Tongue (tissue), 2 donors: ENCODE measurements around the gene PCDHA6. TPM values are rescaled to one million over a fixed set of nuclear protein-coding genes. Genes with fewer than 3 reads are reported as not detected.
"Not testable (repeated sequence)": the region's sequence is repeated elsewhere in the genome, so short reads cannot be mapped to it uniquely, and the experiment has no call there.

Experiments
- DNase-seq: peaks from one replicate; pipeline ENCODE4 v3.0.0-alpha.2; 2015
- total RNA-seq: library from RNA; depleted of rRNA; stranded (reverse); fragments of >200 nt; gene quantifications from one replicate; pipeline ENCODE4 v1.2.3, GENCODE V29; 2014

PCDHA6 gene
- total RNA-seq, 1 donor from 2014 or later, result 0.82 TPM

DNA sequence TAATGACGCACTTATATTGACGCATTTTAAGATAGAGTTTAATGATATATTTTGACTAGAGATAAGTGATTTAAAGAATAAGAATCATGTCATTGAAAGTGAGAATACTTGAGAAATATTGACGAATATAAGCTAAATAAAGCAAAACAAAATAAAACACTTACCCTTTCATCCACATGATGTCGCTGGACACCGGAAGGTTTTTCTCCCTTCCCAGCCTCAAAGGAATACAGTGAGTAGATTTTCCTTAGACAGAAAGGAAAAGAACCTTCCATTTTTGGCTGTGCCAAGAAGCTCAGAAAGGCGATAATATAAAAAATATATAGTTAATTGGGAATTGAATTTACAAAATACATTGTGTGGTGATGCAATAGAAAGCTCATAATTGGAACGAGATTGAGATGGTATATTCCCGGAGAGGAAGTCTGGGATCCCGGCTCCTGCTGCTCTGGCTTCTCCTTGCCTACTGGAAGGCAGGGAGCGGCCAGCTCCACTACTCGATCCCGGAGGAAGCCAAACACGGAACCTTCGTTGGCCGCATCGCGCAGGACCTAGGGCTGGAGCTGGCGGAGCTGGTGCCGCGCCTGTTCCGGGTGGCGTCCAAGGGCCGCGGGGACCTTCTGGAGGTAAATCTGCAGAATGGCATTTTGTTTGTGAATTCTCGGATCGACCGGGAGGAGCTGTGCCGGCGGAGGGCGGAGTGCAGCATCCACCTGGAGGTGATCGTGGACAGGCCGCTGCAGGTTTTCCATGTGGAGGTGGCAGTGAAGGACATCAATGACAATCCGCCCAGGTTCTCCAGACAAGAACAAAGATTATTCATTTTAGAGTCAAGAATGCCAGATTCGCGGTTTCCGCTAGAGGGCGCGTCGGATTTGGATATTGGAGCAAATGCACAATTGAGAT lies 6.1 kb upstream of the PCDHA6 start, which contains the start of gene PCDHA5:
PCDHA5 (plus strand) TSS at position 239 of the 906 bp plus-strand sequence.
- peak; percentile 10 for DNase-seq

DNA sequence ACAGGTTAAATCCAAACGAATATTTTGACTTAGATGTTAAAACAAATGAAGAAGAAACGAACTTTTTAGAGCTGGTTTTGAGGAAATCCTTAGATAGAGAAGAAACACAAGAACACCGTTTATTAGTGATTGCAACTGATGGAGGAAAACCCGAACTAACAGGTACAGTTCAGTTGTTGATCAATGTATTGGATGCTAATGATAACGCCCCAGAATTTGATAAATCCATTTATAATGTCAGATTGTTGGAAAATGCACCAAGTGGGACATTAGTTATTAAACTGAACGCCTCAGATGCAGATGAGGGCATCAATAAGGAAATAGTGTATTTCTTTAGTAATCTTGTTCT lies 5.5 kb upstream of the PCDHA6 start:
- DNase-seq, result no peak

DNA sequence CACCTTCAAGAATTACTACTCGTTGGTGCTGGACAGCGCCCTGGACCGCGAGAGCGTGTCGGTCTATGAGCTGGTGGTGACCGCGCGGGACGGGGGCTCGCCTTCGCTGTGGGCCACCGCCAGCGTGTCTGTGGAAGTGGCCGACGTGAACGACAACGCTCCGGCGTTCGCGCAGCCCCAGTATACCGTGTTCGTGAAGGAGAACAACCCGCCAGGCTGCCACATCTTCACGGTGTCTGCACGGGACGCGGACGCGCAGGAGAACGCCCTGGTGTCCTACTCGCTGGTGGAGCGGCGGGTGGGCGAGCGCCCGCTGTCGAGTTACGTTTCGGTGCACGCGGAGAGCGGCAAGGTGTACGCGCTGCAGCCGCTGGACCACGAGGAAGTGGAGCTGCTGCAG lies 4.8 kb upstream of the PCDHA6 start:
- not testable (repeated sequence) for DNase-seq

DNA sequence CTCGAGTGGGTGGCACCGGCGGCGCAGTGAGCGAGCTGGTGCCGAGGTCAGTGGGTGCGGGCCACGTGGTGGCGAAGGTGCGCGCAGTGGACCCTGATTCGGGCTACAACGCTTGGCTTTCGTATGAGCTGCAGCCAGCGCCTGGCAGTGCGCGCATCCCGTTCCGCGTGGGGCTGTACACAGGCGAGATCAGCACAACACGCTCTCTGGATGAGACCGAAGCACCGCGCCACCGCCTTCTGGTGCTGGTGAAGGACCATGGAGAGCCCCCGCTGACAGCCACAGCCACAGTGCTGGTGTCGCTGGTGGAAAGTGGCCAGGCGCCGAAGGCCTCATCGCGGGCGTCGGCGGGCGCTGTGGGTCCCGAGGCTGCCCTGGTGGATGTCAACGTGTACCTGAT lies 4.3 kb upstream of the PCDHA6 start:
- DNase-seq, result no peak

DNA sequence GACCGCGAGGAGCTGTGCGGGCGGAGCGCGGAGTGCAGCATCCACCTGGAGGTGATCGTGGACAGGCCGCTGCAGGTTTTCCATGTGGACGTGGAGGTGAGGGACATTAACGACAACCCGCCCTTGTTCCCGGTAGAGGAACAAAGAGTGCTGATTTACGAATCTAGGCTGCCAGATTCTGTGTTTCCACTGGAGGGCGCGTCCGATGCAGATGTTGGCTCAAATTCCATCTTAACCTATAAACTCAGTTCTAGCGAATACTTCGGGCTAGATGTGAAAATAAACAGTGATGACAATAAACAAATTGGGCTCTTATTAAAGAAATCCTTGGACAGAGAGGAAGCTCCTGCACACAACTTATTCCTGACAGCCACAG lies 590 bp downstream of the PCDHA6 start:
- DNase-seq, result no peak

DNA sequence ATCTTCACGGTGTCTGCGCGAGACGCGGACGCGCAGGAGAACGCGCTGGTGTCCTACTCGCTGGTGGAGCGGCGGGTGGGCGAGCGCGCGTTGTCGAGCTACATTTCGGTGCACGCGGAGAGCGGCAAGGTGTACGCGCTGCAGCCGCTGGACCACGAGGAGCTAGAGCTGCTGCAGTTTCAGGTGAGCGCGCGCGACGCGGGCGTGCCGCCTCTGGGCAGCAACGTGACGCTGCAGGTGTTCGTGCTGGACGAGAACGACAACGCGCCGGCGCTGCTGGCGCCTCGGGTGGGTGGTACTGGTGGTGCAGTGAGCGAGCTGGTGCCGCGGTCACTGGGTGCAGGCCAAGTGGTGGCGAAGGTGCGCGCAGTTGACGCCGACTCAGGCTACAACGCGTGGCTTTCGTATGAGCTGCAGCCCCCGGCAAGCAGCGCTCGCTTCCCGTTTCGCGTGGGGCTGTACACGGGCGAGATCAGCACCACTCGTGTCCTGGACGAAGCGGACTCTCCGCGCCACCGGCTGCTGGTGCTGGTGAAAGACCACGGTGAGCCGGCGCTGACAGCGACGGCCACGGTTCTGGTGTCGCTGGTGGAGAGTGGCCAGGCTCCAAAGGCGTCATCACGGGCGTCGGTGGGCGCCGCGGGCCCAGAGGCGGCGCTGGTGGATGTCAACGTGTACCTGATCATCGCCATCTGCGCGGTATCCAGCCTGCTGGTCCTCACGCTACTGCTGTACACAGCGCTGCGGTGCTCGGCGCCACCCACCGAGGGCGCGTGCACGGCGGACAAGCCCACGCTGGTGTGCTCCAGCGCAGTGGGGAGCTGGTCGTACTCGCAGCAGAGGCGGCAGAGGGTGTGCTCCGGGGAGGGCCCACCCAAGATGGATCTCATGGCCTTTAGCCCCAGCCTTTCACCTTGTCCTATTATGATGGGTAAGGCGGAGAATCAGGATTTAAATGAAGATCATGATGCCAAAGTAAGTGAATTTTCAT lies 2.0 kb downstream of the PCDHA6 start:
- not testable (repeated sequence) for DNase-seq

DNA sequence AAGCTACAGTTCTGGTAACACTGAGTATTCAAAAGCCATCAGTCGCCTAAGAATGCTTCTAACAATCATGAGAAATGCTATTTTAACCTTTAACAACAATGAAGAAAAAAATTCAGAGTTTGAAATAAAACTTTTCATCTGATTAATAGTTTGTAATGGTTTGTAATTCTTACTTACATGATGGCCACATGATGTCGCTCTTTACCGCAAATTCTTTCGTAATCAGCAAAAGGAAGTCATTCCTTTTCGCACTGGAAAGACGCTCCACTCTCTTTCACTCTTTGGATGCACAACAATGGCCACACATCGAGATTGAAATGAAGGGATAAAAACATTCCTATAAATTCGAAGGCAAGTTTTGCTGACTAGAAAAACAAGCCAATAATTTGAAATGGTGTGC lies 6.2 kb downstream of the PCDHA6 start, which contains the start of gene PCDHA7:
PCDHA7 (plus strand) TSS at position 277 of the 400 bp plus-strand sequence; CDS start at position 392, 115 bp downstream.
- DNase-seq, result peak; percentile 6

DNA sequence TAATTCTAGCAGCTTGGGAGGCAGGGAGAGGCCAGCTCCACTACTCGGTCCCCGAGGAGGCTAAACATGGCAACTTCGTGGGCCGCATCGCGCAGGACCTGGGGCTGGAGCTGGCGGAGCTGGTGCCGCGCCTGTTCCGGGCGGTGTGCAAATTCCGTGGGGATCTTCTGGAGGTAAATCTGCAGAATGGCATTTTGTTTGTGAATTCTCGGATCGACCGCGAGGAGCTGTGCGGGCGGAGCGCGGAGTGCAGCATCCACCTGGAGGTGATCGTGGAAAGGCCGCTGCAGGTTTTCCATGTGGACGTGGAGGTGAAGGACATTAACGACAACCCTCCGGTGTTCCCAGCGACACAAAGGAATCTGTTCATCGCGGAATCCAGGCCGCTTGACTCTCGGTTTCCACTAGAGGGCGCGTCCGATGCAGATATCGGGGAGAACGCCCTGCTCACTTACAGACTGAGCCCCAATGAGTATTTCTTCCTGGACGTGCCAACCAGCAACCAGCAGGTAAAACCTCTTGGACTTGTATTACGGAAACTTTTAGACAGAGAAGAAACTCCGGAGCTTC lies 6.8 kb downstream of the PCDHA6 start:
- not testable (repeated sequence) for DNase-seq

DNA sequence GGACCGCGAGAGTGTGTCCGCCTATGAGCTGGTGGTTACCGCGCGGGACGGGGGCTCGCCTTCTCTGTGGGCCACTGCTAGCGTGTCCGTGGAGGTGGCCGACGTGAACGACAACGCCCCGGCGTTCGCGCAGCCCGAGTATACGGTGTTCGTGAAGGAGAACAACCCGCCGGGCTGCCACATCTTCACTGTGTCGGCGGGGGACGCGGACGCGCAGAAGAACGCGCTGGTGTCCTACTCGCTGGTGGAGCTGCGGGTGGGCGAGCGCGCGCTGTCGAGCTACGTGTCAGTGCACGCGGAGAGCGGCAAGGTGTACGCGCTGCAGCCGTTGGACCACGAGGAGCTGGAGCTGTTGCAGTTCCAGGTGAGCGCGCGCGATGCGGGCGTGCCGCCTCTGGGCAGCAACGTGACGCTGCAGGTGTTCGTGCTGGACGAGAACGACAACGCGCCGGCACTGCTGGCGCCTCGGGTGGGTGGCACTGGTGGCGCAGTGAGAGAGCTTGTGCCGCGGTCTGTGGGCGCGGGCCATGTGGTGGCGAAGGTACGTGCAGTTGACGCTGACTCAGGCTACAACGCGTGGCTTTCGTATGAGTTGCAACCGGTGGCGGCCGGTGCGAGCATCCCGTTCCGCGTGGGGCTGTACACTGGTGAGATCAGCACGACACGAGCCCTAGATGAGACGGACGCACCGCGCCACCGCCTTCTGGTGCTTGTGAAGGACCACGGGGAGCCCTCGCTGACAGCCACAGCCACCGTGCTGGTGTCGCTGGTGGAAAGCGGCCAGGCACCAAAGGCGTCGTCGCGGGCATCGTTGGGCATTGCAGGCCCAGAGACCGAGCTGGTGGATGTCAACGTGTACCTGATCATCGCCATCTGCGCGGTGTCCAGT lies 8.1 kb downstream of the PCDHA6 start:
- DNase-seq, result no peak

DNA sequence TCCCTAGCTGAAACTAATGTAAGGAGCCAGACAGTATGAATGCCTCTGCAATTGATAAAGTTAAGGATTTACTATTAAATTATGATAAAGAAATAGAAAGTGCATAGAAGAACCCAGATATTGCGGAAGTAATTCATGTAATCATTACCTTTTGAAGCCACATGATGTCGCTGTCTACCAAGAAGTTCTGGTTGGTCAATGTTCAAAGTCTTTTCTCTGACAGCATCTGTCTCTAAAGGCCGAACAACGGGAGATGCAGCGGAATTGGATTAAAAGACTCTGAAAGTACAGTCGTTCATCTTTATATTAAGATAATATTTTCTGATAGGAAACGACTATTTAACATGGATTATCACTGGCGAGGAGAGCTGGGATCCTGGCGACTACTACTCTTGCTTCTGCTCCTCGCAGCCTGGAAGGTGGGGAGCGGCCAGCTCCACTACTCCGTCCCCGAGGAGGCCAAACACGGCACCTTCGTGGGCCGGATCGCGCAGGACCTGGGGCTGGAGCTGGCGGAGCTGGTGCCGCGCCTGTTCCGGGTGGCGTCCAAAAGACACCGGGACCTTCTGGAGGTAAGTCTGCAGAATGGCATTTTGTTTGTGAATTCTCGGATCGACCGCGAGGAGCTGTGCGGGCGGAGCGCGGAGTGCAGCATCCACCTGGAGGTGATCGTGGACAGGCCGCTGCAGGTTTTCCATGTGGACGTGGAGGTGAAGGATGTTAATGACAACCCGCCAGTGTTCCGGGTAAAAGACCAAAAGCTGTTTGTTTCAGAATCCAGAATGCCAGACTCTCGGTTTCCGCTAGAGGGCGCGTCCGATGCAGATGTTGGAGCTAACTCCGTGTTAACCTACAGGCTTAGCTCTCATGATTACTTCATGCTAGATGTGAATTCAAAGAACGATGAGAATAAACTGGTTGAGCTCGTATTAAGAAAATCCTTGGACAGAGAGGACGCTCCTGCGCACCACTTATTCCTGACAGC lies 13.5 kb downstream of the PCDHA6 start, which contains the start of gene PCDHA8:
PCDHA8 (plus strand) TSS at position 210 of the 985 bp plus-strand sequence; CDS start at position 345, 135 bp downstream.
- peak; percentile 1 for DNase-seq

DNA sequence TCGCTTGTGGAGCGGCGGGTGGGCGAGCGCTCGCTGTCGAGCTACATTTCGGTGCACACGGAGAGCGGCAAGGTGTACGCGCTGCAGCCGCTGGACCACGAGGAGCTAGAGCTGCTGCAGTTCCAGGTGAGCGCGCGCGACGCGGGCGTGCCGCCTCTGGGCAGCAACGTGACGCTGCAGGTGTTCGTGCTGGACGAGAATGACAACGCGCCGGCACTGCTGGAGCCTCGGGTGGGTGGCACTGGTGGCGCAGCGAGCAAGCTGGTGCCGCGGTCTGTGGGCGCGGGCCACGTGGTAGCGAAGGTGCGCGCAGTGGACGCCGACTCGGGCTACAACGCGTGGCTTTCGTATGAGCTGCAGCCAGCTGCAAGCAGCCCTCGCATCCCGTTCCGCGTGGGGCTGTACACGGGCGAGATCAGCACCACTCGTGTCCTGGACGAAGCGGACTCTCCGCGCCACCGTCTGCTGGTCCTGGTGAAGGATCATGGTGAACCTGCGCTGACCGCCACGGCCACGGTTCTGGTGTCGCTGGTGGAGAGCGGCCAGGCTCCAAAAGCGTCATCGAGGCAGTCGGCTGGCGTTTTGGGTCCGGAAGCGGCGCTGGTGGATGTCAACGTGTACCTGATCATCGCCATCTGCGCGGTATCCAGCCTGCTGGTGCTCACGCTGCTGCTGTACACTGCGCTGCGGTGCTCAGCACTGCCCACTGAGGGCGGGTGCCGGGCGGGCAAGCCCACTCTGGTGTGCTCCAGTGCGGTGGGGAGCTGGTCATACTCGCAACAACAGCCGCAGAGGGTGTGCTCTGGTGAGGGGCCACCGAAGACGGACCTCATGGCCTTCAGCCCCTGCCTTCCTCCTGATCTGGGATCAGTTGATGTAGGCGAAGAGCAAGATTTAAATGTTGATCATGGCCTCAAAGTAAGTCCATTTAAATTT lies 15.3 kb downstream of the PCDHA6 start:
- no peak for DNase-seq

DNA sequence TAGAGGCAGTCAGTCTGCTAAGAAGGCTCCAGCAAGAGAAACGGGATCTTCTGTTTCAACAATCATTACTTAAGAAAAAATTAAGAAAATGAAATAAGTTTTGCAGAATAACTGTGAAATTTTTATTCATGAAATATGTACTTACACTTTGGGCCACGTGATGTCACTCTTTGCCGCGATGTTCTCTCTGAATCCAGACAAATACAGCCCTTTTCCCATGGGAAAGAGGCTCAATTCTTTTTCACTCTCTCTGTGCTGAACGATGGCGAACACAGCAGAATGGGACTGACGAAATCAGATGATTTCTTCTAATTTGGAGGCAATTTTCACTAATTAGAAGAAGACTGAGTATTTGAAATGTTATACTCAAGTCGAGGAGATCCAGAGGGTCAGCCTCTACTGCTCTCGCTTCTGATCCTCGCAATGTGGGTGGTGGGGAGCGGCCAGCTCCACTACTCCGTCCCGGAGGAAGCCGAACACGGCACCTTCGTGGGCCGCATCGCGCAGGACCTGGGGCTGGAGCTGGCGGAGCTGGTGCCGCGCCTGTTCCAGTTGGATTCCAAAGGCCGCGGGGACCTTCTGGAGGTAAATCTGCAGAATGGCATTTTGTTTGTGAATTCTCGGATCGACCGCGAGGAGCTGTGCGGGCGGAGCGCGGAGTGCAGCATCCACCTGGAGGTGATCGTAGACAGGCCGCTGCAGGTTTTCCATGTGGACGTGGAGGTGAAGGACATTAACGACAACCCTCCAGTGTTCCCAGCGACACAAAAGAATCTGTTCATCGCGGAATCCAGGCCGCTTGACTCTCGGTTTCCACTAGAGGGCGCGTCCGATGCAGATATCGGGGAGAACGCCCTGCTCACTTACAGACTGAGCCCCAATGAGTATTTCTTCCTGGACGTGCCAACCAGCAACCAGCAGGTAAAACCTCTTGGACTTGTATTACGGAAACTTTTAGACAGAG lies 20.7 kb downstream of the PCDHA6 start, which contains the start of gene PCDHA9:
PCDHA9 (plus strand) TSS at position 244 of the 964 bp plus-strand sequence; CDS start at position 358, 114 bp downstream.
- DNase-seq, result not testable (repeated sequence)

DNA sequence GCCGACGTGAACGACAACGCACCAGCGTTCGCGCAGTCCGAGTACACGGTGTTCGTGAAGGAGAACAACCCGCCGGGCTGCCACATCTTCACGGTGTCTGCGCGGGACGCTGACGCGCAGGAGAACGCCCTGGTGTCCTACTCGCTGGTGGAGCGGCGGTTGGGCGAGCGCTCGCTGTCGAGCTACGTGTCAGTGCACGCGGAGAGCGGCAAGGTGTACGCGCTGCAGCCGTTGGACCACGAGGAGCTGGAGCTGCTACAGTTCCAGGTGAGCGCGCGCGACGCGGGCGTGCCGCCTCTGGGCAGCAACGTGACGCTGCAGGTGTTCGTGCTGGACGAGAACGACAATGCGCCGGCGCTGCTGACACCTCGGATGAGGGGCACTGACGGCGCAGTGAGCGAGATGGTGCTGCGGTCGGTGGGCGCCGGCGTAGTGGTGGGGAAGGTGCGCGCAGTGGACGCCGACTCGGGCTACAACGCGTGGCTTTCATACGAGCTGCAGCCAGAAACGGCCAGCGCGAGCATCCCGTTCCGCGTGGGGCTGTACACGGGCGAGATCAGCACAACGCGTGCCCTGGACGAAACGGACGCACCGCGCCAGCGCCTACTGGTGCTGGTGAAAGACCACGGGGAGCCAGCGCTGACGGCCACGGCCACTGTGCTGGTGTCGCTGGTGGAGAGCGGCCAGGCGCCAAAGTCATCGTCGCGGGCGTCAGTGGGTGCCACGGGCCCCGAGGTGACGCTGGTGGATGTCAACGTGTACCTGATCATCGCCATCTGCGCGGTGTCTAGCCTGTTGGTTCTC lies 22.3 kb downstream of the PCDHA6 start:
- DNase-seq, result not testable (repeated sequence)

DNA sequence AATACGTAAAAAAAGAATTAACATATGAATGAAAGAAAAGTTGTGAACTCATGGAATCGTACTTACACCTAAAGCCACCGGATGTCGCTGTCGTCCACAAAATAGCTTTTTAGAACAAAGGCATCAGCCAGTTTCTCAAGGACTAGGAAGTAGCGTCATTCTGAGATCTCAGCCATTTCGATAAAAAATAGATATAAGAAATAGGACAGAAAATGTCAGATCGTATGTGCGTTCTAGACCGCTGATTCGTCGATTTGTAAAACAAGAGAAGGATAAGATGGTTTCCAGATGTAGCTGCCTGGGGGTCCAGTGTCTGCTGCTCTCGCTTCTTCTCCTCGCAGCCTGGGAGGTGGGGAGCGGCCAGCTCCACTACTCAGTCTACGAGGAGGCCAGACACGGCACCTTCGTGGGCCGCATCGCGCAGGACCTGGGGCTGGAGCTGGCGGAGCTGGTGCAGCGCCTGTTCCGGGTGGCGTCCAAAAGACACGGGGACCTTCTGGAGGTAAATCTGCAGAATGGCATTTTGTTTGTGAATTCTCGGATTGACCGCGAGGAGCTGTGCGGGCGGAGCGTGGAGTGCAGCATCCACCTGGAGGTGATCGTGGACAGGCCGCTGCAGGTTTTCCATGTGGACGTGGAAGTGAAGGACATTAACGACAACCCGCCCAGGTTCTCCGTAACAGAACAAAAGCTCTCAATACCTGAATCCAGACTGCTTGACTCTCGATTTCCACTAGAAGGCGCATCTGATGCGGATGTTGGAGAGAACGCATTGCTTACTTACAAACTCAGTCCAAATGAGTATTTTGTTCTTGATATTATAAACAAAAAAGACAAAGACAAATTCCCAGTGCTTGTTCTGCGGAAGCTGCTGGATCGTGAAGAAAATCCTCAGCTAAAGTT lies 28.3 kb downstream of the PCDHA6 start, which contains the start of gene PCDHA10:
PCDHA10 (plus strand) TSS at position 126 of the 903 bp plus-strand sequence; CDS start at position 278, 152 bp downstream.
- peak; percentile 24 for DNase-seq
